Natural killer cell (primary cell): Measurements from ENCODE around the gene CSNK1G1. TPM values are rescaled to one million over a fixed set of nuclear protein-coding genes. Genes with fewer than 3 reads are reported as not detected.
"Not testable (repeated sequence)": the region's sequence is repeated elsewhere in the genome, so short reads cannot be mapped to it uniquely, and the experiment has no call there.

Source experiments
- ATAC-seq, 3 donors: fragments of 150-1000 bp in 2 of 3; fragments of 200-7000 bp in 1 of 3; cut with Tn5 transposase; 1 replicate in 1 of 3; 2 replicates in 2 of 3; pipeline ENCODE4 v1.10.0; 2021; ENCODE audit warnings: mild to moderate bottlenecking in 2 of 3, moderate library complexity in 2 of 3
- DNase-seq, 2 donors: peaks; one replicate each; pipeline versions ENCODE4 v3.0.0 to v3.0.0-alpha.2; 2013 to 2021; ENCODE audit warnings: mixed read lengths in 1 of 2
- H3K27ac ChIP-seq: one replicate; pipeline ENCODE4 v1.5.1; 2013; ENCODE audit warnings: mild to moderate bottlenecking, low read length
- H3K27me3 ChIP-seq: one replicate; pipeline ENCODE4 v1.6.1; 2013; ENCODE audit warnings: low read length; ENCODE audit not compliant: control insufficient read depth, insufficient read depth
- H3K36me3 ChIP-seq: one replicate; pipeline ENCODE4 v1.6.1; 2013; ENCODE audit warnings: low read length; ENCODE audit not compliant: control insufficient read depth, insufficient read depth
- H3K4me1 ChIP-seq: one replicate; pipeline ENCODE4 v1.6.1; 2013; ENCODE audit warnings: low read length; ENCODE audit not compliant: control insufficient read depth, insufficient read depth
- H3K4me3 ChIP-seq: one replicate; pipeline ENCODE4 v1.5.1; 2013; ENCODE audit warnings: low read length
- H3K9me3 ChIP-seq: one replicate; pipeline ENCODE4 v1.6.1; 2013; ENCODE audit warnings: low read length; ENCODE audit not compliant: control insufficient read depth, insufficient read depth
- H3K27ac Mint-ChIP-seq, 2 donors: one replicate each; pipeline ENCODE4 v1.8.0; 2022; ENCODE audit warnings: mild to moderate bottlenecking in 2 of 2, mixed read lengths in 2 of 2, moderate library complexity in 1 of 2
- H3K27me3 Mint-ChIP-seq, 2 donors: one replicate each; pipeline ENCODE4 v1.8.0; 2022; ENCODE audit warnings: low read depth in 2 of 2, mixed read lengths in 2 of 2
- H3K36me3 Mint-ChIP-seq: one replicate; pipeline ENCODE4 v1.8.0; 2022; ENCODE audit warnings: mixed read lengths
- H3K4me1 Mint-ChIP-seq, 2 donors: one replicate each; pipeline ENCODE4 v1.8.0; 2022; ENCODE audit warnings: mixed read lengths in 2 of 2
- H3K4me3 Mint-ChIP-seq: one replicate; pipeline ENCODE4 v1.8.0; 2022; ENCODE audit warnings: mild to moderate bottlenecking, moderate library complexity, mixed read lengths
- H3K9me3 Mint-ChIP-seq, 2 donors: one replicate each; pipeline ENCODE4 v1.8.0; 2022; ENCODE audit warnings: mixed read lengths in 2 of 2
- CTCF ChIP-seq: fragments of 200-600 bp; IDR thresholded peaks from one replicate; pipeline ENCODE4 v1.8.0; 2022; ENCODE audit warnings: antibody characterized with exemption
- WGBS: methylation state at CpG from one replicate; pipeline ENCODE4 v1.1.7; 2013; ENCODE audit warnings: missing lambda C conversion rate; ENCODE audit not compliant: insufficient coverage; 5-methylcytosine and 5-hydroxymethylcytosine counted together
- intact Hi-C: fragments of 100-400 bp; cut with micrococcal nuclease; formaldehyde crosslinking; loops from one replicate; pipeline ENCODE4 v1.14.2; 2022
- total RNA-seq, 4 donors: library from RNA; stranded (reverse); fragments of 120-200 nt in 1 of 4; gene quantifications; one replicate each; pipeline versions ENCODE4 v1.2.3 to v1.2.4, GENCODE V29; 2013 to 2022

CSNK1G1 gene
- total RNA-seq, 3 donors from 2014 or later (not counting 1 experiment from before 2014, with no cell fraction given) = 26.2 to 36.8 (median 34.0) TPM

GRCh38 chr15:64333516-64333915, 22.5 kb downstream of the CSNK1G1 start:
- Histone ChIP-seq H3K9me3 (no peaks in the 10 kb centered on the region), H3K4me1 (no peaks in the 10 kb centered on the region), H3K27ac (no peak overlapping the region), H3K27me3 (no peaks in the 10 kb centered on the region), H3K36me3 (peaks cover 2% of the 10 kb centered on the region), H3K4me3 (no peak overlapping the region)
- Mint-ChIP-seq H3K4me1 (peaks cover 14 to 17% of the 10 kb centered on the region in 2 donors), H3K36me3 (no peaks in the 10 kb centered on the region), H3K9me3 (no peaks in the 10 kb centered on the region), H3K4me3 (no peak overlapping the region), H3K27ac (peak overlapping the region; percentile 3 to 28), H3K27me3 (no peaks in the 10 kb centered on the region)
- 81% methylated on average over 2 of the region's 2 CpGs for WGBS
- intact Hi-C loops = no loop called here
- ATAC-seq (no peak), DNase-seq (no peak)
- TF ChIP-seq CTCF = no peak

- DNase-seq, H3K9me3 Mint-ChIP-seq, ATAC-seq, H3K4me3 Mint-ChIP-seq, H3K27me3 ChIP-seq, H3K4me3 ChIP-seq, H3K9me3 ChIP-seq, H3K36me3 ChIP-seq, H3K36me3 Mint-ChIP-seq, H3K27me3 Mint-ChIP-seq, H3K27ac ChIP-seq, H3K4me1 ChIP-seq, H3K27ac Mint-ChIP-seq, intact Hi-C loops: not testable (repeated sequence)
- peaks cover 14 to 17% of the 10 kb centered on the region in 2 donors for H3K4me1 Mint-ChIP-seq
- no CpG with 5 or more reads among the region's 3 CpGs for WGBS
Observed at GRCh38 chr15:64331668-64332067, 24.3 kb downstream of the CSNK1G1 start.

- H3K4me1 ChIP-seq, H3K4me3 Mint-ChIP-seq, H3K4me1 Mint-ChIP-seq, intact Hi-C loops, H3K4me3 ChIP-seq, DNase-seq, H3K36me3 Mint-ChIP-seq, ATAC-seq, H3K36me3 ChIP-seq, H3K9me3 ChIP-seq, H3K27ac ChIP-seq, H3K27ac Mint-ChIP-seq, H3K9me3 Mint-ChIP-seq, H3K27me3 ChIP-seq, H3K27me3 Mint-ChIP-seq: not testable (repeated sequence)
- WGBS = 100% methylated on average over 2 of the region's 15 CpGs
Observed at GRCh38 chr15:64326975-64327374, 29.0 kb downstream of the CSNK1G1 start.

- H3K4me3 ChIP-seq, H3K27me3 Mint-ChIP-seq, H3K9me3 ChIP-seq, H3K4me1 ChIP-seq, H3K27ac Mint-ChIP-seq, H3K4me3 Mint-ChIP-seq, intact Hi-C loops, H3K27ac ChIP-seq, ATAC-seq, H3K36me3 Mint-ChIP-seq, H3K27me3 ChIP-seq, H3K36me3 ChIP-seq, H3K9me3 Mint-ChIP-seq, DNase-seq: not testable (repeated sequence)
- WGBS = 97% methylated on average over 6 of the region's 20 CpGs
- H3K4me1 Mint-ChIP-seq = peaks cover 7 to 11% of the 10 kb centered on the region in 2 donors
Observed at GRCh38 chr15:64326458-64326857, 29.5 kb downstream of the CSNK1G1 start.

- DNase-seq (no peak), ATAC-seq (no peak)
- Mint-ChIP-seq H3K36me3 (no peaks in the 10 kb centered on the region), H3K27me3 (no peaks in the 10 kb centered on the region), H3K4me3 (no peak overlapping the region), H3K4me1 (peaks cover 7 to 11% of the 10 kb centered on the region in 2 donors), H3K27ac (peak overlapping the region in 1 of 2 donors; percentile 14), H3K9me3 (no peaks in the 10 kb centered on the region)
- Histone ChIP-seq H3K36me3 (no peaks in the 10 kb centered on the region), H3K4me3 (no peak overlapping the region), H3K4me1 (no peaks in the 10 kb centered on the region), H3K27me3 (no peaks in the 10 kb centered on the region), H3K9me3 (no peaks in the 10 kb centered on the region), H3K27ac (no peak overlapping the region)
- intact Hi-C loops = no loop called here
- WGBS = 98% methylated on average over 5 of the region's 5 CpGs
- no peak for TF ChIP-seq CTCF
Observed at GRCh38 chr15:64324165-64324877, 31.7 kb downstream of the CSNK1G1 start.
